HG03354 (cell line): ENCODE measurements around the gene AKAP8L.

ENCODE experiments used
- ATAC-seq: cut with Tn5 transposase; IDR thresholded peaks from one replicate; pipeline ENCODE4 v1.9.1; 2021; ENCODE audit warnings: mild to moderate bottlenecking; ENCODE audit not compliant: unreplicated experiment, poor library complexity, severe bottlenecking

The AKAP8L gene

GRCh38 chr19:15418579-15419412, at the start of gene AKAP8L:
TSS of gene AKAP8L (minus strand) at chr19:15418988. CDS start at chr19:15418923, 65 bp downstream.
- ATAC-seq = peak; percentile 92

DNA sequence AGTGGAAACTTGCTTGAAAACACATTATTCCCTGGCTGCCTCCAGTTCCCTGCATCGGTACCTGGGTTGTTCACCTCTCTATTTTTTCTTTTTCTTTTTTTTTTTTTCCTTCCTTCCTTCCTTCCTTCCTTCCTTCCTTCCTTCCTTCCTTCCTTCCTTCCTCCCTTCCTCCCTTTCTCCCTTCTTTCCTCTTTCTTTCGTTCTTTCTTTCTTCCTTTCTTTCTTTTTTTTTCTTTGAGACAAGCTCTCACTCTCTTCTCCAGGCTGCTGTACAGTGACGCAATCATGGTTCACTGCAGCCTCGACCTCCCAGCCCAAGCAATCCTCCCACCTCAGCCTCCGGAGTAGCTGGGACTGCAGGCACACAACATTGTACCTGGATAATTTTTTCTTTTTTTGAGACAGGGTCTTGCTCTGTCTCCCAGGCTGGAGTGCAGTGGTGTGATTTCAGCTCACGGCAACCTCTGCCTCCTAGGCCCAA, 49.0 kb upstream of the AKAP8L start:
- ATAC-seq = no peak

DNA sequence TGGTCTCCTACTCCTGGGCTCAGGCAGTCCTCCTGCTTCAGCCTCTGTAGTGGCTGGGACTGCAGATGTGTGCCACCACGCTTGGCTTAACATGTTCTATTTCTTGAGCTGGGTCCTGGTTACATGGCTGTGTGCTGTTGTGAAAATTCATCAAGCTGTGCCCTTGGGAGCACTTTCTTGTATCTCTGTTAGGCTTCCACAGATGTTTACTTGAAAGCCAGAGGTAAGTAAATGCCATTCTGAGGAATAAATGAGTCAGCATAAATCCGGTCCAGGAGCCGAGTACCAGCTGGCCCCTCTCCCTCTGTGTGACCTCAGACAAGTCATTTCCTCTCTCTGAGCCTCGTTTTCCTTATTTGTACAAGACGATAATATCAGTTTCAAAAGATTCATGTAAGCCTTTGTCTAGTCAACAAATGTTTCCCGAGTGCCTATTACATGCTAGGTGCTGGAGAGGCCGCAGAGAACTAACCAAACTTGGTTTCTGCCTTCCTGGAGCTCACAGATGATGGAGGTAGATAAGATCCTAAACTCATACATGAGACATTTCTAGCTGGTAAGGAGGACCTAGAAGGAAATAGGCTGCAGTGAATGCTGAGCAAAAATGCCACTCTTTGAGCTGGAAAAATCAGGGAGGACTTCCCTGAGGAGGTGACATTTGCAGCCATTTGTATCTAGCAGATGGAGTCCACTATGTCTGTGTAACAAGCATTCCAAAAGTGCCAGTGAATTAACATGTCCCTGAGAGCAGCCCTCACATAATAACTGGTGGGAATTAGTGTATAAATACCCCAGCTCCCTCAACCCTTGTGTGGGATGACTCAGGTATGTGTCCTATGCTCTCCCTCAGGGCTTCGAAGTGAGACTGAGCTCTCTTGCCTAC, 48.3 kb upstream of the AKAP8L start:
- ATAC-seq = peak; percentile 64

DNA sequence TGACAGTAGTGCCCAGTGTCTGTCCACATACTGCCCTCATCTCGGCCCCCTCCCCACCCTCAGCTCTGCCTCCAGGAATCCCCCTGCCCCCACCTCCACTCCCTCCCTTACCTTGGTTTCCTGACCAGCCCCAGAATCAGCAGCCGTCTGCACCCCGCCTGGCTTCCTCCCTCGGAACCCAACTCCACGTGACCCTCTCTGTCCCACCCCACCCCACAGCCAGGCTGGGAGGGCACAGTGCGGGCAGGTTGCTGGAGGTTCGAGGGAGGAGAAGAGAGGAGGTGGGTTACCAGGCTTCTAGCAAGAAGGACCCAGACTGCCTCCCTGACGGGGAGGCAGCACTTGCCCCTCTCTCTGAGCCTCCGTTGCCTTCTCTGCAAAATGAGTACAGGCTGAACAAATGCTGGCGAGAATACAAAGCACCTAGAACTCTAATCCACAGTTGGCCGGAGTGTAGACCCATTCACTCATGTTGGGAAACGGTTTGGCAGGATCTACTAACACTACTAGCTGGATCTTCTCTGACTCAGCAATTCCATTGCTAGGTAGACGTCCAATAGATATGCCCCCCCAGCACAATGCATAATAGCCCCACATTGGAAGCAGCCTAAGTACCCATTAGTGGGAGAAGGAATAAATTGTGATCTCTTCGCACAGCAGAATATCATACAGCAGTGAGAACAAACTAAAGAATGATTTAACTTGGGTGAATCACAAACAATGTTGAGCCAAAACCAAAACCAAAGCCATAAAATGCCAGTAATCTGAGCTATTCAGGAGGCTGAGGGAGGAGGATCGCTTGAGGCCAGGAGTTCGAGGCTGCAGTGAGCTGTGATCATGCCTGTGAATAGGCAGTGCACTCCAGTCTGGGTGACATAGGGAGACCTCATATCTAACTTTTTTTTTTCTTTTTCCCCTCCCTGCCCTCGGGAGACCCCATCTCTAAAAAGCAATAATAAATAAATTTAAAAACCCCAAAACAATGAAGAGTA, 45.9 kb upstream of the AKAP8L start, which contains the start of gene RASAL3:
Gene RASAL3 (minus strand): TSS at position 151 of the 992 bp plus-strand sequence. CDS start 186 bp downstream, outside the sequence.
- ATAC-seq = peak; percentile 42

DNA sequence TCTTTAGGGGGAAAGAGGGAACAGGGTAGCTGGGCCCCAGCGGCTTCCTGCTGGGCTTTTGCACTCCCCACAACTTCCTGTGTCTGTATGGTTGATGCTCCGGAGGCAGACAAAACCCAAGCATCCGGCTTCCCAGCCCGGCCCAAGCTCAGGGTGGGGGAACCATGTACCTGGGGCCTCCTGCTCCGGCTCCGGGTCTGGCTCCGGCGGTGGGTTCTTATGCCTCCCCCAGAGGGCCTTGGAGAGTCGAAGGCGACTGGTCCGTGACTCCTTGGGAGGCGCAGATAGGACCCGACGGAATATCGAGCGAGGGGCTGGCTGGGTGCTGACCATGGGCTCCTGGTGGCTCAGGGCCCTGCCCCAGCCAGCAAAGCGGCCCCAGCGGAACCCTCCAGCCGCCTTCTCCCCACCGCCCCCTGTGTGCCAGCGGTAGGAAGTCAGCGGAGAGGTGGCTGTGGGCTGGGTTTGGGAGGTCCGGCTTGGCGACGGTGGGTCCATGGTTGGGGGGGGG, 45.1 kb upstream of the AKAP8L start:
- peak; percentile 36 for ATAC-seq

DNA sequence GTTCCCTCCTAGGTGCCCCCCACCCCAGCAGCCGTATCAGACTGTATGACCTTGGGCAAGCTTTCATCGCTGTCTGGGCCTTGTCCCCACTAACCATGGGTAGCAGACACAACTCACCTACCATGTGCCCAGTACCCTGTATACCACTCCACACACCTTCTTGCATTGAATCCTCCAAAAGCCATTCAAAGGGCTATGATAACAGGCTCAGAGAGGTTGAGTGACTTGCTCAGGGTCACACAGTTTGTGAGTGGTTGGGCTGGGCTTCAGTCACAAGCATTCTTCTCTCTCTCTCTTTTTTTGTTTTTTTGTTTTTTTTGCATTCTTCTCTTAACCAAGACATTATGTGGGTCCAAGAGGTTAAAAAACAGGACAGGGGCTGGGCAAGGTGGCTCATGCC, 42.9 kb upstream of the AKAP8L start:
- ATAC-seq = no peak

GRCh38 chr19:15457701-15458484, 39.1 kb upstream of the AKAP8L start:
- no peak for ATAC-seq

DNA sequence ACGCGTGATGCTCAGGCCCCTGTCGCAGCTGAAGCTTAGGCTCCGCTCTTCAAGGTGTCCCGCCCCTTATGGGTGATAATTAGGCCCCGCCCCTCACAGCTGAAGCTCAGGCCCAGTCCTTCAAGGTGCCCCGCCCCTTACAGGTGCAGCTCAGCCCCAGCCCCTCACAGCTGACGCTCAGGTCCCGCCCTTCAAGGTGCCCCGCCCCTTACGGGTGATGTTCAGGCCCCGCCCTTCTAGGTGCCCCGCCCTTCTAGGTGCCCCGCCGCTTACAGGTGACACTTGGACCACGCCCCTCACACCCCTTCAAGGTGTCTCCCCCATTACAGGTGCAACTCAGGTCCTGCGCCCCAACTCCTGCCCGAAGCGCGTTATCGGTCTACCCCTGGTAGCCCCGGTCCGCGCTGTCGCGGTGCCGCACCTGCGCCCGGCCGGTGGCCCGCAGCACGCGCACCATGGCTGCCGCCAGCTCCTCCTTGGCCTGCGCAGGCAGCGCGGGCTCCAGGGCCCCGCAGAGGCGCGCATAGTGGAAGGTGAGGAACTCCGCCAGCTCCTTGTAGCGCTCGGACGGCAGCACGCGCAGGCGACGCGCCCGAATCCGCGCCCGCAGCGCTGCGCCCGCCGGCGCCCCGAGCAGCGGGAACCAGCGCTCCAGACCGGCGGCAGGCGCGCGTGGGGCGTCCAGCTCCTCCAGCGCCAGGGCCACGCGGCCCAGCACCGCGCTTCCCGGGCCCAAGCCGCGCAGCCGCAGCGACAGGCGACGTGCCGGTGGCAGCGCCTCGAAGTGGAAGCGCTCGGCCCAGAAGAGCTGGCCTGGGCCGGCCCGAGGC, 38.3 kb upstream of the AKAP8L start:
- ATAC-seq = no peak

GRCh38 chr19:15456441-15456840, 37.7 kb upstream of the AKAP8L start:
- no peak for ATAC-seq

- ATAC-seq = no peak
These were observed 37.2 kb upstream of the AKAP8L start for GRCh38 chr19:15455996-15456395.

GRCh38 chr19:15453906-15454860, 35.4 kb upstream of the AKAP8L start:
- ATAC-seq = no peak

GRCh38 chr19:15453091-15453578, 34.3 kb upstream of the AKAP8L start:
- ATAC-seq = no peak

DNA sequence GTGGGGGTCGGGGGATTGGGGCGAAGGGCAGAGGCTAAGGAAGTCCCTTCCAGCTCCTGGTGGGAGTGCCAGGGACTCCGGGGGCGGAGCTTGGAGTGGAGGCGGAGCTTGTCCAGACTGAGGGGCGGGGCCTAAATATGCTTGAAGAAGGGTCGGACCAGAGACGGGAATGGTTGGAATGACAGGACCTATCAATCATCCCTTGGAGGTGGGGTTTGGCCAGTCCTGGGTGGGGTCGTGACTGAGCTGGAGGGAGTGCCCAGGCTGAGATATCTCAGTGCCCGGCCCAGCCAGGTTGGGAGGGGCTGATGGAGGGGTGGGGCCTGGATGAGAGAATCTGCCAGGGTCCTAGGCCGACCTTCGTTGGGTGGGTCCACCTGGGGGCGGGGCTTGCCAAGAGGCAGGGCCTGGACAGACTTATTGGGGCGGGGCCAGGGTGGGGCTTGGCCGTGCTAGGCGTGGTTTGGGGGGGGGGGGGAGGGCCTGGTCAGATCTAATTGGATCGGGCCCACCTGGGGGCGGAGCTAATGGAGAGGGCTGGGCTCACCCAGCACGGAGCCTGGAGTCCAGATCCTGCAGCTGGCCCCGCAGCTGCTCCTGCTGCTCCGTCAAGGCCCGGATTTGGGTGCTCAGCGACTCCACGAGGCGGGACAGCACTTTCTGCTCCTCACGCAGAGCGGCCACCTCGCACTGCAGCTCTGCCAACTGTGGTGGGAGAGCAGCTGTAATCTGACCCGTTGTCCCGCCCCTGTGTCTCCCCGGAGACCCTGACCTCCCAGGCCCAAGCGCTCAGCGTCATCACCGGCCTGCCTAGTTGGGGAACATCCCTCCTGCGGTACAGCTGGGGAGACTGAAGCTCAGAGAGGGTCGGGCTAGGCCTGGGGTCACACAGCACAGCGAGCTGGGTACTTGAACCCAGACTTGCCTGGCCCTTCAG, 33.6 kb upstream of the AKAP8L start:
- ATAC-seq = no peak

- no peak for ATAC-seq
These were observed 31.7 kb upstream of the AKAP8L start for GRCh38 chr19:15450528-15450890.
